Gastroesophageal sphincter (tissue), 4 donors: ENCODE data around the gene EHMT1. TPM values are rescaled to one million over a fixed set of nuclear protein-coding genes. Genes with fewer than 3 reads are reported as not detected.
"Not testable (repeated sequence)": the region's sequence is repeated elsewhere in the genome, so short reads cannot be mapped to it uniquely, and the experiment has no call there.

ENCODE experiments used
- ATAC-seq: fragments of 150-250 bp; one replicate; pipeline ENCODE4 v1.9.1; 2016; ENCODE audit warnings: mild to moderate bottlenecking, moderate library complexity
- H3K27ac ChIP-seq, 4 donors: fragments of 200-600 bp; sonication (generic) in 3 of 4; 1 replicate in 3 of 4; 2 replicates in 1 of 4; pipeline ENCODE4 v1.5.1; 2016 to 2019
- H3K27me3 ChIP-seq: fragments of 200-600 bp; sonication (generic); one replicate; pipeline ENCODE4 v1.5.1; 2019
- H3K36me3 ChIP-seq, 2 donors: fragments of 200-600 bp; sonication (generic); one replicate each; pipeline ENCODE4 v1.5.1; 2019; ENCODE audit warnings: control low read depth in 1 of 2
- H3K4me1 ChIP-seq, 3 donors: fragments of 200-600 bp; sonication (generic); 1 replicate in 2 of 3; 2 replicates in 1 of 3; pipeline ENCODE4 v1.5.1; 2016 to 2019; ENCODE audit warnings: control low read depth in 2 of 3
- H3K4me3 ChIP-seq, 2 donors: fragments of 200-600 bp; sonication (generic); one replicate each; pipeline ENCODE4 v1.5.1; 2019; ENCODE audit warnings: mild to moderate bottlenecking in 1 of 2, moderate library complexity in 1 of 2
- H3K9me3 ChIP-seq, 3 donors: fragments of 200-600 bp; sonication (generic); one replicate each; pipeline ENCODE4 v1.5.1; 2017 to 2019; ENCODE audit warnings: control low read depth in 2 of 3
- EP300 ChIP-seq: sonication (generic); formaldehyde crosslinking; IDR thresholded peaks from one replicate; pipeline ENCODE4 v1.6.1; 2017; ENCODE audit warnings: antibody characterized with exemption, mild to moderate bottlenecking
- POLR2A ChIP-seq, 2 donors: fragments of 450-650 bp; IDR thresholded peaks; one replicate each; pipeline ENCODE4 v1.6.1; 2017; ENCODE audit warnings: antibody characterized with exemption in 2 of 2, mild to moderate bottlenecking in 2 of 2, moderate library complexity in 1 of 2
- POLR2AphosphoS5 ChIP-seq: sonication (generic); formaldehyde crosslinking; IDR thresholded peaks from one replicate; pipeline ENCODE4 v1.6.1; 2017; ENCODE audit warnings: antibody characterized with exemption
- WGBS, 2 donors: methylation state at CpG; one replicate each; pipeline ENCODE4 v1.1.5; 2018; ENCODE audit warnings: low coverage in 1 of 2; 5-methylcytosine and 5-hydroxymethylcytosine counted together
- total RNA-seq, 4 donors: library from RNA; depleted of rRNA; stranded (reverse); fragments of >200 nt; gene quantifications; one replicate each; pipeline ENCODE4 v1.1.0, GENCODE V29; 2016
- TF ChIP-seq, protein P1 (sequence below), 4 experiments: fragments of 200-600 bp in 2 of 4; fragments of 450-650 bp in 2 of 4; sonication (generic) in 1 of 4; IDR thresholded peaks; one replicate each; pipeline ENCODE4 v1.5.1; 2017 to 2019; ENCODE audit warnings: antibody characterized with exemption in 4 of 4, mild to moderate bottlenecking in 2 of 4, moderate library complexity in 2 of 4

Gene EHMT1
- total RNA-seq, 4 donors from 2014 or later = 49.2 to 79.7 (median 64.7) TPM

DNA sequence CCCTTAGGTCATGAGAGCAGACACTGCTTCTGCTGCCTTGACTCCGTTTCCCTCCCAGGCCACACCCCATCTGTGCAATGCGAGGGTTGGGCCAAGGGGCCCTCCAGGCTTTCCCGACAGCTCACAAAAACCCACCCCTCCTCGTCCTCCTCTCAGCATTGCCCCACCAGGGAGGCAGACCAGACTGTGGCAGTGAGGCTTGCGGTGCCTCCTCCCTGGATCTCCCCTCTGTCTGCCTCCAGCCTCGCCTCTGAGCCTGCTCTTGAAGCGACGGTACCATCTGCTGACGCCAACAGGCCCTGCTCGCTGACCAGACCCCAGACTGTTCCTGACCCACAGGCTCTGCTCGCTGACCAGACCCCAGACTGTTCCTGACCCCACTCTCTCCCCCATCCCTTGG is 159.5 kb downstream of the EHMT1 start:
- Histone ChIP-seq H3K36me3 (peaks cover 0 to 89% of the 10 kb centered on the region in 2 donors), H3K27me3 (no peaks in the 10 kb centered on the region), H3K4me1 (no peaks in the 10 kb centered on the region), H3K9me3 (no peaks in the 10 kb centered on the region), H3K4me3 (no peak overlapping the region), H3K27ac (no peak overlapping the region)
- 49% methylated on average over 2 of the region's 11 CpGs; no CpG with 5 or more reads in 1 of the 2 donors for WGBS, 2 donors
- no peak for ATAC-seq
- TF ChIP-seq POLR2AphosphoS5 (no peak), EP300 (no peak), POLR2A (IDR thresholded peaks at IDR 0.05) (no peak)
- TF ChIP-seq, protein P1, sequence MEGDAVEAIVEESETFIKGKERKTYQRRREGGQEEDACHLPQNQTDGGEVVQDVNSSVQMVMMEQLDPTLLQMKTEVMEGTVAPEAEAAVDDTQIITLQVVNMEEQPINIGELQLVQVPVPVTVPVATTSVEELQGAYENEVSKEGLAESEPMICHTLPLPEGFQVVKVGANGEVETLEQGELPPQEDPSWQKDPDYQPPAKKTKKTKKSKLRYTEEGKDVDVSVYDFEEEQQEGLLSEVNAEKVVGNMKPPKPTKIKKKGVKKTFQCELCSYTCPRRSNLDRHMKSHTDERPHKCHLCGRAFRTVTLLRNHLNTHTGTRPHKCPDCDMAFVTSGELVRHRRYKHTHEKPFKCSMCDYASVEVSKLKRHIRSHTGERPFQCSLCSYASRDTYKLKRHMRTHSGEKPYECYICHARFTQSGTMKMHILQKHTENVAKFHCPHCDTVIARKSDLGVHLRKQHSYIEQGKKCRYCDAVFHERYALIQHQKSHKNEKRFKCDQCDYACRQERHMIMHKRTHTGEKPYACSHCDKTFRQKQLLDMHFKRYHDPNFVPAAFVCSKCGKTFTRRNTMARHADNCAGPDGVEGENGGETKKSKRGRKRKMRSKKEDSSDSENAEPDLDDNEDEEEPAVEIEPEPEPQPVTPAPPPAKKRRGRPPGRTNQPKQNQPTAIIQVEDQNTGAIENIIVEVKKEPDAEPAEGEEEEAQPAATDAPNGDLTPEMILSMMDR (IDR thresholded peaks at IDR 0.05) = no peak

DNA sequence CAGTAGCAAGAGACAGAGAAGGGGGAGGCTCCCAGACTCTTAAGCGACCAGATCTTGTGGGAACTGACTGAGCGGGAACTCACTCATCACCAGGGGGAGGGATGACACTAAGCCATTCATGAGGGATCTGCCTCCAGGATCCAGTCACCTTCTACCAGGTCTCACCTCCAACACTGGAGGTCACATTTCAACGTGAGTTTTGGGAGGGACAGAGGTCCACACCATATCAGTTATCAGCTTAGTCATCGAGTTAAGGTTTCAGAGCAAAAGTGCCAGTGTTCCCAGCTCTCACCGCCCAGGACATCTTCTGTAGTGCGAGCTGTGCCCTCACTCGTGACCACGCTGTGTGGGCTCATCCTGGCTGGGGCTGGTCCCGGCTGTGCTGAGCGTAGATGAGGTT is 160.1 kb downstream of the EHMT1 start:
- no peaks in the 10 kb centered on the region for H3K27me3 ChIP-seq
- peaks cover 0 to 89% of the 10 kb centered on the region in 2 donors for H3K36me3 ChIP-seq

DNA sequence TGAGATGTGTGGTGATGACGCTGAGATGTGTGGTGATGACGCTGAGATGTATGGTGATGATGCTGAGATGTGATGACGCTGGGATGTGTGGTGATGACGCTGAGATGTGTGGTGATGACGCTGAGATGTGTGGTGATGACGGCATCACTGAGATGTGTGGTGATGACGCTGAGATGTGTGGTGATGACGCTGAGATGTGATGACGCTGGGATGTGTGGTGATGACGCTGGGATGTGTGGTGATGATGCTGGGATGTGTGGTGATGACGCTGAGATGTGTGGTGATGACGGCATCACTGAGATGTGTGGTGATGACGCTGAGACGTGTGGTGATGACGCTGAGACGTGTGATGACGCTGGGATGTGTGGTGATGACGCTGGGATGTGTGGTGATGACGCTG is 161.2 kb downstream of the EHMT1 start:
- not testable (repeated sequence) for H3K9me3 ChIP-seq, H3K27me3 ChIP-seq, H3K27ac ChIP-seq, H3K4me1 ChIP-seq, H3K4me3 ChIP-seq, ATAC-seq
- 91 to 98% methylated on average over 19 of the region's 19 CpGs for WGBS, 2 donors
- peaks cover 0 to 89% of the 10 kb centered on the region in 2 donors for H3K36me3 ChIP-seq

More for the DNA sequence above, 160.1 kb downstream of the EHMT1 start:
- no peaks in the 10 kb centered on the region for H3K9me3 ChIP-seq
- ATAC-seq = no peak
- H3K27ac ChIP-seq = no peak overlapping the region
- 72% methylated on average over 6 of the region's 10 CpGs; no CpG with 5 or more reads in 1 of the 2 donors for WGBS, 2 donors
- H3K4me1 ChIP-seq = no peaks in the 10 kb centered on the region
- TF ChIP-seq, protein P1 (IDR thresholded peaks at IDR 0.05) = no peak
- TF ChIP-seq EP300 (no peak), POLR2A (IDR thresholded peaks at IDR 0.05) (no peak), POLR2AphosphoS5 (no peak)
- H3K4me3 ChIP-seq = no peak overlapping the region

DNA sequence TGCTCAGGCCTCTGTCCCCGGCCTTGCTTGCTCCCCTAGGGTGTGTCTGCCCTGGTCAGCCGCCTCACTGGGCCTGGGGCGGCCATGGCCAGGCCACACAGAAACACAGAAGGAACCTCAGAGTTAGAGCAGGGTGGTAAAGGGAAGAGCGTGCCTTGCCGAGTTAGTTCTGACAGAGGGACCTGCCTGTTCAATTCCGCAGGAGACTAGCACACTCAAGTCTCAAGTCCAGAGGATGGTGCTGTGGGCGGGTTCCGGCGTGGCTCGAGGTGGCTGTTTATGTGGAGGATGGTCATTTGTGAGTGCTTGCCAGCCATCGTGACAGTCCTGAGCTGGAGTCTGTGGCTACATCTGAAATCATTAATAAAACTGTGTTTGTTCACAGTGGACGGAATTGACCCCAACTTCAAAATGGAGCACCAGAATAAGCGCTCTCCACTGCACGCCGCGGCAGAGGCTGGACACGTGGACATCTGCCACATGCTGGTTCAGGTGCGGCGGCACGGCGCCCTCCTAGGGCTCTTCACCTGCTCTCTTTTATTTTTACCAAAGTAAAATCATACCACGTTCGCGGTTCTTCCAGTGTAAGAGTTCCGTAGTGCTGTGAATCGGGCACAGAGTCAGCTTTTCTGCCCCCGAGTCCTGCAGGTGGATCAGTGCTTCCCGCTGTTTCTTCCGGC is 163.2 kb downstream of the EHMT1 start:
- H3K4me3 ChIP-seq = no peak overlapping the region
- H3K27me3 ChIP-seq = no peaks in the 10 kb centered on the region
- ATAC-seq = no peak
- no peak overlapping the region for H3K27ac ChIP-seq
- H3K4me1 ChIP-seq = no peaks in the 10 kb centered on the region
- WGBS, 2 donors = 94% methylated on average over 23 of the region's 29 CpGs; no CpG with 5 or more reads in 1 of the 2 donors
- peaks cover 0 to 89% of the 10 kb centered on the region in 2 donors for H3K36me3 ChIP-seq
- no peaks in the 10 kb centered on the region for H3K9me3 ChIP-seq
- TF ChIP-seq EP300 = no peak
- TF ChIP-seq POLR2A (IDR thresholded peaks at IDR 0.05) = no peak
- TF ChIP-seq, protein P1 (IDR thresholded peaks at IDR 0.05) = no peak
- TF ChIP-seq POLR2AphosphoS5 = no peak

DNA sequence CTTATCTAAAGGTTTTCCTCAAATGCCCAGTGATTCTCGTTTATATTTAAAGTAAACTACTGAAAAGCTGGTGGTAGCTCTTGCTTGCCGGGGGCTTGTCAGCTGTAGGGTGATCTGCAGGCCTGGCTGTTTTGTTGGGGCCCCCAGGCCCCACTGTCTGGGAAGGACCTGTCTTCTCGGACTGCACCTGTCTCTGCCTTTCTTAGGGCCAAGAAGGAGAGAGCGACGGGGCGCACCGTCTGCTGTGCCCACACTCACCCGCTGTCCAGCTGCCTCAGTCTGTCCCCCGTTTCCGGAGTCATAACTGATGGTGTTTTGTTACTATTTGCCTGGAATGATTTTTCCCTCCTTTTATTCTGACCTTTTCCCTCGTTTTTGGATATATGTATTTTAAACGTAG is 164.7 kb downstream of the EHMT1 start:
- 86 to 88% methylated on average over 9 to 12 of the region's 12 CpGs for WGBS, 2 donors
- H3K36me3 ChIP-seq = peaks cover 0 to 89% of the 10 kb centered on the region in 2 donors
- no peaks in the 10 kb centered on the region for H3K27me3 ChIP-seq
- TF ChIP-seq, protein P1 (IDR thresholded peaks at IDR 0.05) = no peak
- no peak for ATAC-seq
- H3K4me3 ChIP-seq = no peak overlapping the region
- no peak overlapping the region for H3K27ac ChIP-seq
- no peaks in the 10 kb centered on the region for H3K4me1 ChIP-seq
- H3K9me3 ChIP-seq = no peaks in the 10 kb centered on the region
